ENCODE results near the gene CHL1. TPM values are rescaled to one million over a fixed set of nuclear protein-coding genes. Genes with fewer than 3 reads are reported as not detected.

Gene CHL1
- total RNA-seq, 2 donors from 2014 or later = not detected

GRCh38 chr3:247916-248315 is 51.4 kb downstream of the CHL1 start:
- Mint-ChIP-seq H3K27ac (no peak overlapping the region), H3K27me3 (no peaks in the 10 kb centered on the region), H3K9me3 (peaks cover 5% of the 10 kb centered on the region), H3K4me1 (ENCODE audit: low read depth in 2 of 2) (no peaks in the 10 kb centered on the region), H3K4me3 (no peak overlapping the region), H3K36me3 (no peaks in the 10 kb centered on the region)
- no peak for ATAC-seq
- DNase-seq (ENCODE audit: low spot score) = no peak

- Mint-ChIP-seq H3K9me3 (peaks cover 5% of the 10 kb centered on the region), H3K27ac (no peak overlapping the region), H3K4me3 (no peak overlapping the region), H3K36me3 (no peaks in the 10 kb centered on the region), H3K27me3 (no peaks in the 10 kb centered on the region), H3K4me1 (ENCODE audit: low read depth in 2 of 2) (no peaks in the 10 kb centered on the region)
- no peak for DNase-seq (ENCODE audit: low spot score)
- no peak for ATAC-seq
These were observed 52.4 kb downstream of the CHL1 start for GRCh38 chr3:248864-249520.

DNA sequence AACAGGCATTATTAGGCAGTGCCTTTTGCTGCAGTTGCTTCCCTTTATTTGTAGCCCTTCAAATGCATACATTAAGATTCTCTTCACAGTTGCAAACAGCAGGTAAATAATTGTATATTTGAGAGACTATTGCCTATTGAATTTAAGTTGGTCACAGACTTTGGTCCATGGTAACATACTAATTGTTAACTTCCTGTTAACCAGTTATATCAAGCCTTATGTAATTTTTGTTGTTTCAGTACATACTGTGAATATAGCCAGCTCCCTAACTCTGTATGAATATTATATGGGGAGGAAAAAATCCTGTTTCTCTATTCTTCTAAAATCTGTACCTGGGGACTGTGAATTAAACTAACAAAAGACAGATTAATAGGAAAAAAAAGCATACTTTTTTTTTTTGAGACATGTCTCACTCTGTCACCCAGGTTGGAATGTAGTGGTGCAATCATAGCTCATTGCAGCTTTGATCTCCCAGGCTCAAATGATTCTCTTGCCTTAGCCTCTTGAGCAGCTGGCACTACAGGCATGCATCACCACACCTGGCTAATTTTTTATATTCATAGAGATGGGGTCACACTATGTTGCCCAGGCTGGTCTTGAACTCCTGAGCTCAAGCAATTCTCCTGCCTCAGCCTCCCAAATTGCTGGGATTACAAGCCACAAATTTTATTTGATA is 53.2 kb downstream of the CHL1 start:
- no peak for ATAC-seq
- DNase-seq (ENCODE audit: low spot score) = no peak
- H3K27ac Mint-ChIP-seq = no peak overlapping the region
- no peaks in the 10 kb centered on the region for H3K4me1 Mint-ChIP-seq (ENCODE audit: low read depth in 2 of 2)
- no peaks in the 10 kb centered on the region for H3K27me3 Mint-ChIP-seq
- H3K4me3 Mint-ChIP-seq = no peak overlapping the region
- no peaks in the 10 kb centered on the region for H3K36me3 Mint-ChIP-seq
- peaks cover 6% of the 10 kb centered on the region for H3K9me3 Mint-ChIP-seq

DNA sequence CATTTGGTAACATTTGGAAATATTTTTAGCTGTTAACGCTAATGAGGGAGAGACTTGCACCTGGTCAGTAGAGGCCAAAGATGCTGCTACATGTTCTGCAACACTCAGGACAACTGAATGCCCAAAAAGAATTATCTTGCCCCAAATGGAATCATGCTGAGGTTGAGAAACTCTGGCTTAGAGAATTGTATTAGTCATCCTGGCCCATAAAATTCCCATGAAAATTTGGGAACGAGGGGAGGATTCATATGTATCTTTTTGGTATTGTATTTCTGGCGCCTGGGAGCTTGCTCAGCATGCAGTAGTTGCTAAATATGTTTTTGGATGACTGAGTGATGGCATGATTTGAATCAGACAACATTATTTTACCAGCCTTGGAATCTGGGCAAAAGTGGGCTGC is 59.9 kb downstream of the CHL1 start:
- no peak for ATAC-seq
- no peaks in the 10 kb centered on the region for H3K4me1 Mint-ChIP-seq (ENCODE audit: low read depth in 2 of 2)
- H3K27ac Mint-ChIP-seq = no peak overlapping the region
- no peaks in the 10 kb centered on the region for H3K27me3 Mint-ChIP-seq
- no peak overlapping the region for H3K4me3 Mint-ChIP-seq
- H3K9me3 Mint-ChIP-seq = peaks cover 10% of the 10 kb centered on the region
- H3K36me3 Mint-ChIP-seq = no peaks in the 10 kb centered on the region
- no peak for DNase-seq (ENCODE audit: low spot score)

DNA sequence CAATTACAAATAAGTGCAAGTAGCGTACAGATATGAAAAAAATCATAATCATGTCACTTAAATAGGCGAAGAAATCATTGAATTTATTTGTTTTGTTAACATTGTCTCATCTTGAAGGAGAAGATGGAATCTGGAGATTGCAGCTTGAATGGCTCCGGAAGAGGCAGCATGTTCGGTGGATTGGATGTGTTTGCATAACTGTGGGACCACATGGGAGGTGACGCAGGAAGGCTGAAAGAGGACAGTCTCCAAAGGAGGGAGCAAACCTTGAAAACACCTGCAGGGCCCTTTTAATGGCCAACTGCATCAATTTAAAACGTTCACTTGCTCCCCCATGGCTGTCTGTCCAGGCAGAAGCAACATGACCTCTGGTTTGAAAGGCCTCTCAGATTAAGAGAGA is 61.3 kb downstream of the CHL1 start:
- DNase-seq (ENCODE audit: low spot score) = no peak
- Mint-ChIP-seq H3K27me3 (no peaks in the 10 kb centered on the region), H3K36me3 (no peaks in the 10 kb centered on the region), H3K27ac (no peak overlapping the region), H3K4me1 (ENCODE audit: low read depth in 2 of 2) (no peaks in the 10 kb centered on the region), H3K9me3 (peaks cover 10% of the 10 kb centered on the region), H3K4me3 (no peak overlapping the region)
- no peak for ATAC-seq

- ATAC-seq (no peak), DNase-seq (ENCODE audit: low spot score) (no peak)
- H3K9me3 Mint-ChIP-seq = peaks cover 10% of the 10 kb centered on the region
- no peaks in the 10 kb centered on the region for H3K4me1 Mint-ChIP-seq (ENCODE audit: low read depth in 2 of 2)
- H3K4me3 Mint-ChIP-seq = no peak overlapping the region
- H3K36me3 Mint-ChIP-seq = no peaks in the 10 kb centered on the region
- H3K27ac Mint-ChIP-seq = no peak overlapping the region
- H3K27me3 Mint-ChIP-seq = no peaks in the 10 kb centered on the region
These were observed 64.3 kb downstream of the CHL1 start for GRCh38 chr3:260898-261297.

DNA sequence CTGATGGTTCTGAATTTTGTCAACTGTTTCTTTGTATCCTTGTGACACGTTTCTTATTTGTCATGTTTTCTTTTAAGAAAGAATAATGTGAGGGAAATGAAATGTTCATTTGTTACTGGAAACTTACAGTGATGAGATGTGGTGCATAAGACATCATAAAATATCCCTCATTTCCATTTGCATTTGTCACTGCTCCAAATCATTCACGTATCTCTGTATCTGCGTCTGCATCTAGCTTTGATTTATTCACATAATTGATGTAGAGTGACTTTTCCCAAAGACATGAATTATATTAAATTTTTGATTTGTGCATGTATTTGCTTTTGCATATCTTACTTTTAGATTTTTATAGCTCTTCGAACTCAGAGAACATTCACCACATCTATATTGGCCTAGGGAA is 66.8 kb downstream of the CHL1 start:
- H3K27me3 Mint-ChIP-seq = no peaks in the 10 kb centered on the region
- DNase-seq (ENCODE audit: low spot score) (no peak), ATAC-seq (no peak)
- no peak overlapping the region for H3K4me3 Mint-ChIP-seq
- no peaks in the 10 kb centered on the region for H3K4me1 Mint-ChIP-seq (ENCODE audit: low read depth in 2 of 2)
- H3K27ac Mint-ChIP-seq = no peak overlapping the region
- H3K9me3 Mint-ChIP-seq = peaks cover 8% of the 10 kb centered on the region
- no peaks in the 10 kb centered on the region for H3K36me3 Mint-ChIP-seq

DNA sequence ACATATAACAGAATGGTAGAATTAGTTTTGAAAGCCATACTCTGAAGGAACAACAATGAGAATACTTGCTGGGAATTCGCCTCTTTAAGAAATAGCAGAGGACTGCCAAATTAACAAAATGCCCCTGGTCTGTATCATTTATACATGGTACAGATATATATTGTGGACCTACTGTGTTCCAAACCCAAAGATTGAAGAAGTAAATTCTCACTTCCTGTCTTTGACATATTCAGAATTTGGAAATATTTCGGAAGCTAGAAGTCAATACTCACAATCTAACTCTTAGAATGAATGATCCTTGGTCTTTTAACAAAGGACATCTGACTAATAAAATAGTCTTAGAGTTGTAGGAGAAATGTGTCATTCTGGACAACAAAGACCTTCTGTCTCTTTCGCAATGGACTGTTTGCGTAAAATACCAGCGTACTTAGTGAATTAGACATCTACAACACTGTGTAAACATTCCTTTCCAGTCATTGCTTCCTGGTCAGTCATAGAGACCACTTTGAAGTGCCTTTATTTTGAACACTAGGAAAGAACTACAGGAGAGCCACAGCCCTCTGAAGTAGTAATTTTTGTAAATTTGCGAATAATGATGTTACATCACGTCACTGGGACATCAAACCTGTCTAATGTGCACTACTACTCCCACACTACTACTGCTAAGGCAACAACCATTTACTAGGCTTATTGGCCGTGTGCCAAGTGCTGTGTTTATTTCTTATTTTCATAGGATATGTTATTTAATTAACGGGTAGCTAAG is 68.0 kb downstream of the CHL1 start:
- H3K9me3 Mint-ChIP-seq = peaks cover 6% of the 10 kb centered on the region
- H3K27me3 Mint-ChIP-seq = no peaks in the 10 kb centered on the region
- ATAC-seq = no peak
- no peak overlapping the region for H3K27ac Mint-ChIP-seq
- no peaks in the 10 kb centered on the region for H3K36me3 Mint-ChIP-seq
- H3K4me3 Mint-ChIP-seq = no peak overlapping the region
- DNase-seq (ENCODE audit: low spot score) = no peak
- no peaks in the 10 kb centered on the region for H3K4me1 Mint-ChIP-seq (ENCODE audit: low read depth in 2 of 2)

DNA sequence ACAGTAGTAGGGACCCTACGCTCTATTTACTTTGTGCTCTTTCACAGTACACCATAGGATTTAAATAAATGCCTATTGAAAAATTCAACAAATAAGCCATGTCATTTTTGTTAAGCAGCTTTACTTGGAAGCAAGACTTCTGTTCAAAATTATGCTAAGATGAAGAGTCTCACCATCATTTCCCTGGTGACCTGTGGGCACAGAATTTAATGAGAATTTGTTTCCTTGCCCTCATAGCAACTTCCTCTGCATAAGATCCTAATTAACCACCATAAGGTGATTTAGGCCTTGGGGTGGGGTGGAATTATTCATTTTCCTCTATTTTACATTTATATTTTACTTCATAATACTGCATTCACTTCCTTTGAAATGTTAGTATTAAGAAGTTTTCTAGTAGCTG is 70.5 kb downstream of the CHL1 start:
- Mint-ChIP-seq H3K27ac (no peak overlapping the region), H3K4me1 (ENCODE audit: low read depth in 2 of 2) (no peaks in the 10 kb centered on the region)

DNA sequence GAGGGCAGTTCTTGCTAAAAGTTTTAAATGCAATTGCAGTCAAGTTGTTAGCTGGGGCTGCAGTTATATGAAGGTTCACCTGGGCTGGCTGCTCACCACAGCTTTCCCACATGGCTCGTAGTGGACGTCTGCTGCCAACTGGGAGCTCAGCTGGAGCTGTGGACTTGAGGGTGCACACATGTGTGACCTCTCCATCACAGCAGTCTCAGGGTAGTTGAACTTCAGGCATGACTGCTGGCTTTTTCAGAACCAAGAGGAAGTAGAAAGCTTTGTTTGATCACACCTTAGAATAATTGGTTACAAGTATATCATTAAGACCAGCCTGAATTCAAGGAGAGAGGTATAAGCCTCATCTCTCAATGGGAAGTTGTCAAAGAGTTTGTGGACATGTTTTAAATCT is 74.1 kb downstream of the CHL1 start:
- no peak overlapping the region for H3K4me3 Mint-ChIP-seq
- H3K36me3 Mint-ChIP-seq = no peaks in the 10 kb centered on the region
- peaks cover 18% of the 10 kb centered on the region for H3K9me3 Mint-ChIP-seq
- no peak overlapping the region for H3K27ac Mint-ChIP-seq
- DNase-seq (ENCODE audit: low spot score) = no peak
- no peaks in the 10 kb centered on the region for H3K4me1 Mint-ChIP-seq (ENCODE audit: low read depth in 2 of 2)
- no peaks in the 10 kb centered on the region for H3K27me3 Mint-ChIP-seq
- no peak for ATAC-seq

More for the DNA sequence above, 70.5 kb downstream of the CHL1 start:
- Mint-ChIP-seq H3K4me3 (no peak overlapping the region), H3K9me3 (peaks cover 9% of the 10 kb centered on the region), H3K36me3 (no peaks in the 10 kb centered on the region), H3K27me3 (no peaks in the 10 kb centered on the region)
- no peak for ATAC-seq
- no peak for DNase-seq (ENCODE audit: low spot score)

- Mint-ChIP-seq H3K27ac (no peak overlapping the region), H3K4me1 (ENCODE audit: low read depth in 2 of 2) (no peaks in the 10 kb centered on the region), H3K4me3 (no peak overlapping the region), H3K27me3 (no peaks in the 10 kb centered on the region), H3K36me3 (no peaks in the 10 kb centered on the region), H3K9me3 (peaks cover 16% of the 10 kb centered on the region)
- ATAC-seq (no peak), DNase-seq (ENCODE audit: low spot score) (no peak)
These were observed 78.4 kb downstream of the CHL1 start for GRCh38 chr3:274927-275326.

DNA sequence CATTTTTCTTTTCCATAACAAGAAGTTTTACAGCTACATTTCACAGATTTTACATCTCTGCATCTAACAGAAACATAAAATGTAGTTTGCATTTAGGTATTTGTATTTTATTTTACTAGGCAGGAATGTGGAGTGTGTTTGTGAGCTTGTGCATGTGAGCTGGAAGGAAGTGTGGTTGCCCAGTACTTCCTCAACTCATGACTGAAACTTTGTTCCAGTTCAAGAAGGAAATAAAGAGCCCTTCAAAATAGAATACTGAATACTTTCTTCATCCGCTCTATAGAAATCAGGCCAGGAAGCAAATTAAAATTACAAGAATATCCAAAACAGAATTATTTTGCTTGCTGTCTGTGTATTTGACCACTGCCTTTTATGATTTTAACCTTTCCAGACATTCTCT is 81.3 kb downstream of the CHL1 start:
- no peak overlapping the region for H3K4me3 Mint-ChIP-seq
- no peaks in the 10 kb centered on the region for H3K27me3 Mint-ChIP-seq
- DNase-seq (ENCODE audit: low spot score) = no peak
- no peak for ATAC-seq
- peaks cover 13% of the 10 kb centered on the region for H3K9me3 Mint-ChIP-seq
- H3K36me3 Mint-ChIP-seq = peaks cover 4% of the 10 kb centered on the region
- no peak overlapping the region for H3K27ac Mint-ChIP-seq
- H3K4me1 Mint-ChIP-seq (ENCODE audit: low read depth in 2 of 2) = no peaks in the 10 kb centered on the region

- Mint-ChIP-seq H3K9me3 (peaks cover 12% of the 10 kb centered on the region), H3K27me3 (no peaks in the 10 kb centered on the region), H3K4me1 (ENCODE audit: low read depth in 2 of 2) (no peaks in the 10 kb centered on the region), H3K36me3 (peaks cover 6% of the 10 kb centered on the region), H3K4me3 (no peak overlapping the region), H3K27ac (no peak overlapping the region)
- no peak for ATAC-seq
- DNase-seq (ENCODE audit: low spot score) = no peak
These were observed 81.9 kb downstream of the CHL1 start for GRCh38 chr3:278300-279064.

GRCh38 chr3:279325-279724 is 82.8 kb downstream of the CHL1 start:
- Mint-ChIP-seq H3K27me3 (no peaks in the 10 kb centered on the region), H3K4me3 (no peak overlapping the region), H3K9me3 (peaks cover 7% of the 10 kb centered on the region), H3K36me3 (peaks cover 6% of the 10 kb centered on the region), H3K4me1 (ENCODE audit: low read depth in 2 of 2) (no peaks in the 10 kb centered on the region), H3K27ac (no peak overlapping the region)
- no peak for DNase-seq (ENCODE audit: low spot score)
- no peak for ATAC-seq
